Glomerular visceral epithelial cell (primary cell): ENCODE measurements around the gene RNF123.

Experiments used
- DNase-seq: peaks from one replicate; pipeline ENCODE4 v3.0.0-alpha.2; 2016; ENCODE audit errors: extremely low spot score

Gene RNF123

DNA sequence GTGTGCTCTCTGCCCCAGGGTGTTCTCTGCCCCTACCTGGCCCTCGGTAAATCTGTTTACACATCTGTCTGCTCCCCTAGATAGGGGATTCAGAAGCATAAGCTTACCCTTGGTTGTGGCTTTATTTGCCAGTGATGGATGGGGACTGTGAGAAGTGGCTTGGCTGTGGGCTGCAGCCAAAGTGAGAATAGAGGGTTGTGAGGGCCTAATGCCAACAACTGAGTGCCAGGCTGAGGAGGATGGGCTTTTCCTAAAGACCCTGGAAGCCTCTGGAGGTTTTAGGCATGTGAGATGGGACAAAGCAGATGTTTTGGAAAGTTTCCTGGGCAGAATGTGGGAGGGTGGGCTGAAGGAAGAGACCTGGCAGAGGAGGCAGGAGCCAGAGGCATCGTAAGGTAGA, 30.6 kb upstream of the RNF123 start:
- no peak for DNase-seq

DNA sequence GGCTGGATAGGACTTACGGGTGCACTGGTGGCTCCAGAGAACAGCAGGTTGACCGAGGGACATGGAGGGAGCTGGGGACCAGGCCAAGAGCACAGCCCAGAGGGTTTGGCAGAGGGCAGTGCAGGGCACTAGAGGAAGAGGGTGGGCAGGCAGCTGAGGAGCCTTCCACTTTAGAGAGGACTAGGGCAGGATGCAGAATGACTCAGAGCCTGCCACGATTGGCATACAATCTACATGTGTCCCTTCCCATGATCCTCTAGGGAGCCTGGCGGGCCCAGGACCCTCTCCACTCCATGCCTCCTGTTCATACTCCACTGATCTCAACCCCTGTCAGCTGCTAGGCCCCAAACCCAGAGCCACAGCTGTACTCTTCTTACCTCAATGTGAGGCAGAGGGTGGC, 29.6 kb upstream of the RNF123 start:
- DNase-seq: no peak

DNA sequence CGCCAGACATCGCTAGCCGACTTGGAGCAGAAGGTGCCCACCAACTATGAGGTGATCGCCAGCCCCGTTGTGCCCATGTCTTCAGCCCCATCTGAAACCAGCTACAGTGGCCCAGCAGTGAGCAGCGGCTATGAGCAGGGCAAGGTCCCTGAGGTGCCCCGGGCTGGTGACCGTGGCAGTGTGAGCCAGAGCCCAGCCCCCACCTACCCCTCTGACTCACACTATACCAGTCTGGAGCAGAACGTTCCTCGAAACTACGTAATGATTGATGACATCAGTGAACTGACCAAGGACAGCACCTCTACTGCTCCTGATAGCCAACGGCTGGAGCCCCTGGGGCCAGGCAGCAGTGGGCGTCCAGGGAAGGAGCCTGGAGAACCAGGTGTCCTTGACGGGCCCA, 28.1 kb upstream of the RNF123 start:
- no peak for DNase-seq

DNA sequence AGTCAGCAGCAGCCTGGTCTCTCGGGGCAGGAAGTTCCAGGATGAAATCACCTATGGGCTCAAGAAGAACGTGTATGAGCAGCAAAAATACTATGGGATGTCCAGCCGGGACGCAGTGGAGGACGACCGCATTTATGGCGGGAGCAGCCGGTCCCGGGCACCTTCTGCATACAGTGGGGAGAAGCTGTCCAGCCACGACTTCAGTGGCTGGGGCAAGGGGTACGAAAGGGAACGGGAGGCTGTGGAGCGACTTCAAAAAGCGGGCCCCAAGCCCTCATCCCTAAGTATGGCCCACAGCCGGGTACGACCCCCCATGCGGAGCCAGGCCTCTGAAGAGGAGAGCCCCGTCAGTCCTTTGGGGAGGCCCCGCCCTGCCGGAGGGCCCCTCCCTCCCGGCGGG, 27.3 kb upstream of the RNF123 start:
- no peak for DNase-seq

DNA sequence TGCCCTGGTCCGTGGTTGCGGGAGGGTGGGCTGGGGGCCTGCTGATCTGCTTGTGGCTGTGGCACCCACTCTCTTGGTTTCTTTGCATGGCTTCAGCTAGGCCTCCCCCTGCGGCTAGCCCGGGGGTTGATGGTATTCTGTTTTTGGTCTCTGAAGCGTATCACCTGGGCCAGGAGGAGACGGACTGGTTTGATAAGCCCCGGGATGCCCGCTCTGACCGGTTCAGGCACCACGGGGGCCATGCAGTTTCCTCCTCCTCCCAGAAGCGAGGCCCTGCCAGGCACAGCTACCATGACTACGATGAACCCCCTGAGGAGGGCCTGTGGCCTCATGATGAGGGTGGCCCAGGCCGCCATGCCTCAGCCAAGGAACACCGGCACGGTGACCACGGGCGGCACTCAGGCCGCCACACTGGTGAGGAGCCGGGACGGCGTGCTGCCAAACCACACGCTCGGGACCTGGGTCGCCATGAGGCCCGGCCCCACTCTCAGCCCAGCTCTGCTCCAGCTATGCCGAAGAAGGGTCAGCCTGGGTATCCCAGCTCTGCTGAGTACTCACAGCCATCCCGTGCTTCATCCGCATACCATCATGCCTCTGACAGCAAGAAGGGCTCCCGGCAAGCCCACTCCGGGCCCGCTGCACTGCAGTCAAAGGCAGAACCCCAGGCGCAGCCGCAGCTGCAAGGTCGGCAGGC, 26.5 kb upstream of the RNF123 start:
- DNase-seq: no peak

DNA sequence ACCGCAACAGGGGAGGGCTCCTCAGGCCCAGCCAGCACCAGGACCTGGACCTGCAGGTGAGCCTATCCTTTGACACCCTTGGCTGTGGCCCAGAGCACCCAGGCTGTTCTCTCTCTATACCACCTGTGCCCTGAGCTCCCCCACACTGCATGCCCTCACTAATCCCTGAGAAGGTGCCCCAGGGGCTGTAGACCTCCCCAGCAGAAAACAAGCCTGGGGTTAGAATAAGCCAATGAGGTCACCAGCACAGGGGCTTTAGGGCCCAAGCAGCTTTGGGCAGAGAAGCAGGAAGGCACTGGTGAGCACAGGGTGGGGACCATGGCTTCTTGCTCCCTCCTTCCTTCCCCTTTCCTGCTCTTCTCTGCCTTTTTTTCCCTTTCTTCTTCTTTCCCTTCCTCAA, 25.5 kb upstream of the RNF123 start:
- DNase-seq: no peak

DNA sequence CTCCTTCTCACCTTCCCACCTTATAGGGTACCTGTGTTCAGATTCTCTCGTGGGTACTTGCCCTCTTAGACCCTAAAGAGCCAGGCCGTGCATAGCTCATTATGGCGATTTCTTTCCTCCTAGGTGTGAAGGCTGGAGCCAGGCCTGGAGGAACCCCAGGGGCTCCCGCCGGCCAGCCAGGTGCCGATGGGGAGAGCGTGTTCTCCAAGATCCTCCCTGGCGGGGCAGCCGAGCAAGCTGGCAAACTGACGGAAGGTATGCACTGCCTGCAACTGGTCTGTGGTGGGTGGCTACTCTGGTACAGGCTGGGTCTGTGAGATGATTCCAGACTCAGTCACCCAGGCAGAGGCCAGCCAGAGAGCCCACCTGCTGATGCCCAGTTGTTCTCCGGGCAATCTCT, 25.1 kb upstream of the RNF123 start:
- no peak for DNase-seq

DNA sequence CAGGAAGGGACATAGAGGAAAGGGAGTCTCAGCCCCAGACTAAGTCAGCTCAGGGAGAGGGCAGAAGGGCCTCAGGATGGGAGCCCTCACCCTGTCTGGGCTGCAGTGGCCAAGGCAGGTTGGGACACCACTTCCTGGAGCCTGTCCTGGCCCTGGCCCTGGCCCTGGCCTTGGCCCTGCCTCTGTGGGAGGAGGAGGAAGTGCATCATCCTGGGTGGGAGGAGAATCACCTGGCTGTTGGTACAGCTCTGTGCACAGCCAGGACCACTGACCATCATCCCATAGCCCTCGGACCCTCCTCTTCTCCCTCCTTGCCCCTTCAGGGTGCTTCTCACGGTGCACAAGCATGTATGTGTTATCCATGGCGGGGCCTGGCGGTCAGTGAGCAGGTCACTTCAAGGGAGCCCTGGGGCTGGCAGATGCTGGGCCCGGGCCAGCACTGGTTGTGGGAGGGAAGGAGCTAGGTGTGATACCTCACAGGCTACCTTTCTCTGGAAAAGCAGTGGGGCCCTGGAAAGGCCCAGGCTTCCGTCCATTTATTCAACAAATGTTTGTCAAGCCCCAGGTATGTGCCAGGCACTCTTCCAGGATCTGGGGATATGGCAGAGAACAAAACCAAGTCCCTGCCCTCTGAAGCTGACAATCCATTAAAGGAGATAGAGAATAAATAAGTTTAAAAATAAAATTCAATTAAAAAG, 23.4 kb upstream of the RNF123 start:
- no peak for DNase-seq

DNA sequence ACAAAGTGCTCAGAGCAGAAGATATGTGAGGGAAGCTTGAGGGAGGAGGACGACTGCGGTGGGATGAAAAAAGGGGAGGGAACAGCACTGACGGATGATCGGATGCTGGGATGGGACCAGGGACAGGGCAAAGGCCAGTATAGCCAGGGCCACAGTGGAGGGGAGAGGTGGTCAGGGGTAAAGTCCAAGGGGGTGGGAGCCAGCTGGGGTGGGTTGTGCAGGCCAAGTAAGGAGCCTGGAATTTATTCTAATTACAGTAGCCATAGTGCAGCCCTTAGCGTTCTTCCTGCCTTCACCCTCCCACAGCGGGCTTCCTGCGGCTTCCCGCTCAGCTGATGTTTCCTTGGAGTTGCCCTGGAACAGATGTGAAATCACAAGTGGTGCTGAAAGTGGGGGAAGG, 22.8 kb upstream of the RNF123 start:
- DNase-seq: no peak

DNA sequence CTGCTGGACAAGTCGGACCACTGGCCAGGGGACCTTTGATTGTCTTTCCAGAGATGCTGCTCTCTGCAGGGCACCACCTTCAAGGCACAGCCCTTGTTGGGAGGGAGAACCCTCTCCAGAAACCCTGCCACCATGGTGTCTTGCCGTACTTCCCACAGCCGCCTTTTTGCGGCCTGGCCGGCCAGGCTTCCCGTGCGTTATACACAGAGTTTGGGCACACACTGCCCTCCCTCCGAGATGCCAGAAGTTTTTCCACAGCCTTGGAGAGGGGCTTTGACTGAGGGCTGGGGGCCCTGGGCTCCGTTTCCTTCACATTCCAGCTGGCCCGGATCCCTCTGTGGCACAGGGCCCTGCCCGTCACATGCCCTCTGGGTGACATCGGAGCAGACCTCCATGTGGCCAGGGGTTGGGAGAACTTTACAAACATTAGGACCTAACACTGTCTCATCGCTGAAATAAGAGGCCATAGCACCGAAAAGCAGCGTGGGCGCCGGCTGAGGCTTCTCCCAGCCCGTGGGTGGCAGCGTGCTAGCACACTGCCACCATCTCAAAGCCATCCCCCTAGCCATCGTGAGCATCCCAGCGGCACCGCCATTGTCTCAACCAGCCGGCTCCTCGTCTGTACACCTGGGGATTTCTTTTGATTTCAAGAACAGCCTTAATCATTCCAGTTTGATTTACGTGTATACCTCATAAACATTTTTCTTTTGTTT, 21.5 kb upstream of the RNF123 start:
- no peak for DNase-seq

DNA sequence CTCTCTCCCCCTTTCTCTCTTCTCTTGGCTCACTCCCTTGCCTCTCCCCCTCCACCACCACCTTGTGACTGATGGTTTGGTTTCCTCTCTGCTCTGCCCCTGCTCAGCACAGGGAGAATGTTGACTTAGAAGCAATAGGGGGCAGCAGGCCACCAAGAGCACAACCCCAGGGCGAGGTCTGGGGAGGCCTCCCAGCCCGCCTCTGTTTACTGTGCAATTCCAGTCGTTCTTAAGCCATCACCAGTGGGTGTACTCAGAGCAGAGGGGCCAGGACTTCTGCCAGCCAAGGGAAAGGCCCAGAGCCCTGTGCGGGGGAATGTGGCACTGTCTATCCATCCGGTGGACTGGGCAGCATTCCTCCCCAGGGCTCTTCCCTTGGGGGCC, 21.0 kb upstream of the RNF123 start:
- peak; percentile 64 for DNase-seq

DNA sequence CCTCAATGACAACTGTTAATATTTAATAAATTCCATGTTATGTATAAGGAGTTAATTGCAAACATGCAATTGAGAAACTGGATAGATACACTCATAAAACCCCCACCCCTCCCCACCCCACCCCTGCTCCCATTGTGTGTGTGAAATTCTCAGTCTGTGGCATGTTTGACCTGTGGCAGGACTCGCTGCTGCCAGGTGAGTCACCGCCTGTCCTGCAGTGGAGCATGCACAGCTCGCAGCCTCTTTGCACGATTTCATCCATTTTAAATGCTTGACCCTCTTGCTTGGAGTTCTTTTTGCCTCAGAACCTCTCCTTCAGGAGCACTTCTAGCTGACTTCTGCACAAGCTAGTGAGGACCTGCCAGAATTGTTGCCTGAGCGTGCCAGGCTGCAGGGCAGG, 20.5 kb upstream of the RNF123 start:
- peak; percentile 79 for DNase-seq

DNA sequence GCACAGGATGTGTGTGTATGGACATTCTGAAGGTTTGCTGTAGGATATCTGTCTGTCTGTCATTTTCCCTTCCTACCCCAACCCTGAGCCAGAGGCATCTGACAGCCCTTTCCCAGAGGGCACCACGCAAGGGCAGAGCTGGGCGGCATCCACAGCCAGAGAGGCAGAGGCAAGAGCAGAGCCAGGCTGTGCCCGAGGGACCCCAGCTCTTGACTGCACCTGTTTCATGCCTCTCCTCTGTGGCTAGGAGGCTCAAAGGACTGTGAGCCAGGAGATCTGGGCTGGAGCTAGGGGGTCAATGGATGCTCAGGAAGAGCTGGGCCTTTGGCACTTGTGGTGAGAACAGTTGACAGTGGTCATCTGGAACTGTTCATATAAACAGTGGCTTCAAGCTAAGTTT, 20.0 kb upstream of the RNF123 start:
- no peak for DNase-seq

DNA sequence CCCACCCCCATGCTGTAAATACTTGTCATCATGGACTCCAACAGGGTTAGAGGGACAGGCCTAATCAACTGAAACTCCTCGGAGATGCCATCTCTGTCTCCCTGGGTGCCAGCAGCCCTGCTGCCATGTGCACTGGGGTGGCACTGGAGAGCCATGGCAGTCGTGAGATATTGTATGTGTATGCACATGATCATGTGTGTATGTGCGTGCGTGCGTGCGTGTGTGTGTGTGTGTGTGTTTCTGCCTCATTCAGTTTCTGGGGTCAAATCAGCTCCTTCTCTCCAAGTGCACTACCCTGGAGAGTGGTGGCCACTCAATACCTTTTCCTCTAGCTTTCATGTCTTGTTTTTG, 18.4 kb upstream of the RNF123 start:
- no peak for DNase-seq

DNA sequence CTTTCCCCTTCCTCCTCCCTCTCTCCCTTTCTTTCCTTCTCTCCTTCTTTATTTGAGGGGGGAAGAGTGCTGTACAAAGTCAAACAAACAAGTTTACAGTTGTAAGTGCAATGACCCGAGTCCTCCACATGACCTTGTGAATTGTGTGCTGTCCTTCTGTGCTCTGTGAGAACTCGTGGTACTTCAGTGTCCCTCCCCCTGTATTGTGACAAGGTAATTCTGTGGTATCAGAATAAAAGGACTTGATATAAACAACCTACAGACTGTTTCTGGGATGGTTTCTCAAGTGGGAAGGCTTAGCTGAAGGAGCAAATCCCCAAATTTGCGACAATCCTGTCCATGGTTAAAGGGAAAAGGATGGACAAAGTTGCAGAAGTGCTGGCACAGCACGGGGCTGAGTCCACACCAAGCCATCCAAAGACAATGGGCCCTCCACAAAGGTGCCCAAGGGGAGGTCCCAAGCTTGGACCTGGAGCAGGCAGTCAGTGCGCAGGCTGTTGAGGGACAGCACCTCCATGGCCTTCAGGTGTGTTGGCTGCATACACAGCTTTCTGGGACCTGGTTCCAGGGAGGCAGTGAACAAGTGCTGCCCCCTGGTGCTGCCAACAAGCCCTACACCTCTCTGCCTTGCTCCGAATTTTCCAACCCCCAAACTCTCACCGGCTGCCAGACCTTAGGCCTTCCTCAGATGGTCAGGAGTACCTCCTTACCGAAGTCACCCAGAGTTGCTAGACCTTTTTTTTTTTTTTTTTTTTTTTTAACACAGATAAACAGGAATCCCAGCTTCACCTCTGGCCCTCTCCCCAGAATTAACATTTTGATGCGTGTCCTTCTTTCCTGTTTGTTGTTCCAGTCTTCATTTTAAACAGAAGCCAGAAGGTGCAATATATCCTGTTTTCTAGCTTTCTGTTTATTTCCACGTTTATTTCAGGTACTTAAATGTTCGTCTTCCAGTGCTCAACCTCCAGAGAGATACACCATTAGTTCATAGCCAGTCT, 17.8 kb upstream of the RNF123 start:
- peak; percentile 69 for DNase-seq

DNA sequence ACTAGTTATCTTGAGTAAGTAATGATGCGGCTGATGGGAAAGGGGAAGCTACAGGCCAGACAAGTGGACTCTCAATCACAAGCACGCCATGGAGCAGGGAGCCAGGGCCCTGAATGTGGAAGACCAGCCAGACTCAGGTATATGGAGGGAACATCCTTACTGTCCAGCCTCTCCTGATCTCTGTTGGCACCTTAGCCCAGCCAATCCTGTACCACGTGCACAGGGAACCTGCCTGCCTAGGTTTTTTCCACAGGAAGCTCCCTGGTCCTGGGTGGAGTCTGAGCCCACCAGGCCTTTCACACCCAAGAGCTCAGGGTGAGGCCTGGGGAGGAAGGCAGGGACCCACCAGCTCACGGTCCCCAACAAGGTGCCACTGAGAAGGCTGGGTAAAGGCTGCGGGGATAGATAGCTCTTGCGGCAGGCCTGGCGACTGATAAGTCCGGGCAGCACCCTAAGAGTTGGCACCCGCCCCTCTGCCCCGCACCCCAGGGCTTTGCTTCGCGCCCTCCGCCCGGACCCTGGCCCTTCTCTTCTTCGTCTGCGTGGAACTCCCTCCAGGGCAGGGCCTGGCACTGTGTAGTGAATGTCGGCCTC, 16.1 kb upstream of the RNF123 start:
- peak; percentile 32 for DNase-seq

DNA sequence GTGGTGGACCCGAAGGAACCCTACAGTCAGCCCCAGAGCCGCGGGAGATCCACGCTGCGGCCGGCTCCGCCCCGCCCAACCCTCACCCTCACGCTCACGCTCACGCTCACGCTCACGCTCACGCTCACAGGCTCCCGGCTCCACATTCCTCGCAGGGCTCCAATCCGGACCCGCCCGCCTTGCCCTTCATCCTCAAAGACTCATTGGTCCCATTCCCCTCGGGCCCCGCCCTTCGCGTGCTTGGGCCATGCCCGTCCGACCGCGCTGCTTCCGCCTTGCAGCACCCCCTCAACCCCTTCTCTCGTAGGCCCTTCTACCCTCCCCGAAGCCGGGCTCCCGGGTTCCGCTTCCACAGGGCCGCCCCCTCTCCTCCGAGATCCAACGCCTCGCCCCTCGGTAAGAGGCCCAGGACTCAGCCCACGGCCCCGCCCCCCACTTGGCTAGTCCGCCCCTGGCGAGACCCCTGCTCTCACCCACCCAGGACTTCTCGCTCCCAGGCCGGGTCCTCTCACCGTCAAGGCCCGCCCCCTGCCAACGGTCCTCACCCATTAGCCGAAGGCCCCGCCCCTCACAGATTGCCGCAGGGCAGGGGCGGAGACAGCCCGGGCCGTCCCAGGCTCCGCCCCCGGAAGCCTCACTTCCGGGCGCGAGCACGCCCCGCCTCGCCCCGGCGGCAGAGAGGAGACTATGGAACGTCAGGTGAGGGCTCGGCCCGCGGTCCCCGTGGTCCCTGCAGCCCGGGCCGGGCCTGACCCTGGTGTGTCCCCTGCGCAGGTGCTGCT, 15.5 kb upstream of the RNF123 start, which contains the start of gene APEH:
Gene APEH, plus strand, starts transcription at position 637 of the 782 bp plus-strand sequence. Its CDS starts 51 bp downstream, at position 688.
- peak; percentile 98 for DNase-seq

DNA sequence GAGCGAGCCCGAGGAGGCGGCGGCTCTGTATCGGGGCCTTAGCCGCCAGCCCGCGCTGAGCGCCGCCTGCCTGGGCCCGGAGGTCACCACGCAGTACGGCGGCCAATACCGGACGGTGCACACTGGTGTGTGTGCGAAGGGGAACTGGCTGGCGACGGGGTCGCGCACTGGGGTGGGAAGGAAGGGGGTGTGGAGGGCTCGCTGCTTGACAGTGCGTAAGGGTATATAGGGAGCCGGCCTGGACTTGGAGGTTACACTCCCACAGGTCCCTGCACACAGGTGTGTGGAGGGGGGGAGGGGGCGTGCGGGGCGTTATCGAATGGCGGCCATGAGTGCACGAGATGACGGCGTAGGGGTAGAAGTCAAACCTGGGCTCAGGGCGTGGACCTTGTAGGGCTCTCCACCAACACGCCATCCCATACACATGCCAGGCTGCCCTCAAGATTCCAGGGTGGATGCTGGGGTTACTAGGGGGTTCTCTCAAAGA, 14.8 kb upstream of the RNF123 start:
- no peak for DNase-seq

DNA sequence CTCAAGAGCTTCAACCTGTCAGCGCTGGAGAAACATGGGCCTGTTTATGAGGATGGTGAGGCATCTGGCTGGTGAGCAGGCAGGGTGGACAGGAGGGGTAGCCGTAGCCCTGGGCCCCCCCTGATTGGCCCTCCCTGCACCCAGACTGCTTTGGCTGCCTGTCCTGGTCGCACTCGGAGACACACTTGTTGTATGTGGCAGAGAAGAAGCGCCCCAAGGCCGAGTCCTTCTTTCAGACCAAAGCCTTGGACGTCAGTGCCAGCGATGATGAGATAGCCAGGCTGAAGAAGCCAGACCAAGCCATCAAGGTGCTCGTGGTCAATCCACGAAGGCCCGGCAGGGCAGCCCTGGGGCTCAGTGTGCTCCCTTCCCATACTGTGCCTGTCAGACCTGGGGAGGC, 13.4 kb upstream of the RNF123 start:
- DNase-seq: no peak

DNA sequence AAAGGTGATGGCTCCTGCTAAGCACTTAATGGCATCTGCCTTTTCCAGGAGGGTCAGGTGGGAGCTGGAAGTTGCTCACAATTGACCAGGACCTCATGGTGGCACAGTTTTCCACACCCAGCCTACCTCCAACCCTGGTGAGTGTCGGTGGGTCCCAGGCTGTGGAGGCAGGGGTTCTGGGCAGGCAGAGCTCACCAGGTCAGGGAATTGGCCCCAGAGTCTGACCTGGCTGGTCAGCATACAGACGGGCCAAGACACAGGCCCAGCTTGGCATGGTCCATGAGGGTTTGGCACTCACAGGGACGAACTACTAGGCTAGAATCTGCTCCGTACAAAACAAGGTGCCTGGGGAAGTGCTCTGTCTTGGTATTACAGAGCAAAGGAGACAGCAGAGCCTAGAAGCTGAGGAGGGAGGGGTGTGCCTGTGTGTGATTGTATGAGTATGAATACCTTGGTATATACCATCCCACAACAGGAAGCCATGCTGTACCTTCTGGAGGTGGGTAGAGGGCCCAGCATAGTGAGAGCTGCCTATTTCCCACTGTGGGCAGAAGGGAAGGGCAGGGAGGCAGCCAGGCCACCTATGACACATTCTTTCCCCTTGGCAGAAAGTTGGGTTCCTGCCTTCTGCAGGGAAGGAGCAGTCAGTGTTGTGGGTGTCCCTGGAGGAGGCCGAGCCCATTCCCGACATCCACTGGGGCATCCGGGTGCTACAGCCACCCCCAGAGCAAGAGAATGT, 8.7 kb upstream of the RNF123 start:
- DNase-seq: no peak
